SK-N-SH (cell line): ENCODE data around the gene SORBS2. TPM values are rescaled to one million over a fixed set of nuclear protein-coding genes. Genes with fewer than 3 reads are reported as not detected.

Experiments used
- CTCF ChIA-PET: fragments of 300-600, 350-600 bp; formaldehyde crosslinking; extraction: SDS; loops from one replicate; lab custom pipeline; 2021; lab: Yijun Ruan, JAX
- POLR2A ChIA-PET: fragments of 350-600 bp; sonication (Branson Sonifier 250); formaldehyde crosslinking; extraction: SDS; loops from one replicate; lab custom pipeline; 2020; ENCODE audit warnings: antibody characterized with exemption, inconsistent platforms; lab: Yijun Ruan, JAX
- DNase-seq: peaks from one replicate; pipeline ENCODE4 v3.0.0; 2012
- H2AFZ ChIP-seq: fragments of 200-600 bp; sonication (generic); 2 replicates; pipeline ENCODE4 v1.8.1; 2016; ENCODE audit warnings: antibody characterized with exemption, mild to moderate bottlenecking, low read depth
- H3F3A ChIP-seq: fragments of 200-600 bp; sonication (generic); replicated peaks from 2 replicates; pipeline ENCODE3; 2016; ENCODE audit warnings: antibody characterized with exemption, mild to moderate bottlenecking; ENCODE audit not compliant: insufficient read depth
- H3K27ac ChIP-seq, 2 experiments: fragments of 200-500 bp in 1 of 2; fragments of 200-600 bp in 1 of 2; sonication (Bioruptor generic) in 1 of 2; sonication (generic), shearing (Covaris generic) in 1 of 2; 2 replicates each; pipeline versions ENCODE4 v1.5.1 to v1.6.1; 2014 to 2016; ENCODE audit warnings: low read depth in 2 of 2, inconsistent platforms in 1 of 2, low read length in 1 of 2, mild to moderate bottlenecking in 1 of 2, mixed read lengths in 1 of 2
- H3K27me3 ChIP-seq: fragments of 200-600 bp; sonication (generic), shearing (Covaris generic); 2 replicates; pipeline ENCODE4 v1.6.1; 2016; ENCODE audit warnings: mixed run types; ENCODE audit not compliant: insufficient read depth
- H3K36me3 ChIP-seq, 2 experiments: fragments of 200-500 bp in 1 of 2; fragments of 200-600 bp in 1 of 2; sonication (Bioruptor generic) in 1 of 2; sonication (generic) in 1 of 2; replicated peaks in 1 of 2; 2 replicates each; pipeline versions ENCODE3 to v1.5.1; 2014 to 2016; ENCODE audit warnings: low read length in 1 of 2, mild to moderate bottlenecking in 1 of 2; ENCODE audit not compliant: insufficient read depth in 2 of 2, control insufficient read depth in 1 of 2
- H3K4me1 ChIP-seq, 2 experiments: fragments of 200-500 bp in 1 of 2; fragments of 200-600 bp in 1 of 2; sonication (Bioruptor generic) in 1 of 2; sonication (generic), shearing (Covaris generic) in 1 of 2; 2 replicates each; pipeline versions ENCODE4 v1.5.1 to v1.6.1; 2014 to 2016; ENCODE audit warnings: low read depth in 1 of 2, low read length in 1 of 2, mixed run types in 1 of 2; ENCODE audit not compliant: insufficient read depth in 2 of 2, control insufficient read depth in 1 of 2
- H3K4me2 ChIP-seq: fragments of 200-600 bp; sonication (generic), shearing (Covaris generic); 2 replicates; pipeline ENCODE4 v1.6.1; 2017; ENCODE audit warnings: mixed run types
- H3K4me3 ChIP-seq, 2 experiments: fragments of 200-500 bp in 1 of 2; fragments of 200-600 bp in 1 of 2; sonication (Bioruptor generic) in 1 of 2; sonication (generic), shearing (Covaris generic) in 1 of 2; 2 replicates each; pipeline versions ENCODE4 v1.5.1 to v1.8.1; 2014 to 2016; ENCODE audit warnings: low read depth in 2 of 2, inconsistent platforms in 1 of 2, low read length in 1 of 2, mild to moderate bottlenecking in 1 of 2, mixed read lengths in 1 of 2, moderate library complexity in 1 of 2
- H3K79me2 ChIP-seq: fragments of 200-600 bp; sonication (generic); 2 replicates; pipeline ENCODE4 v1.8.1; 2017; ENCODE audit warnings: mild to moderate bottlenecking; ENCODE audit not compliant: insufficient read depth
- H3K9ac ChIP-seq: fragments of 200-600 bp; sonication (generic); 2 replicates; pipeline ENCODE4 v1.6.1; 2017; ENCODE audit warnings: mixed run types
- H3K9me2 ChIP-seq: fragments of 200-600 bp; sonication (generic); 2 replicates; pipeline ENCODE4 v1.6.1; 2017; ENCODE audit warnings: mixed run types
- H3K9me3 ChIP-seq: fragments of 200-600 bp; sonication (generic); 2 replicates; pipeline ENCODE4 v1.6.1; 2017; ENCODE audit warnings: mixed run types, mild to moderate bottlenecking, moderate library complexity
- H4K20me1 ChIP-seq: fragments of 200-600 bp; sonication (generic); 2 replicates; pipeline ENCODE4 v1.6.1; 2017; ENCODE audit warnings: mild to moderate bottlenecking, mixed run types; ENCODE audit not compliant: insufficient read depth
- IRF3 ChIP-seq: fragments of 150-350 bp; IDR thresholded peaks from 2 replicates; pipeline ENCODE4 v1.6.1; 2016; ENCODE audit warnings: mild to moderate bottlenecking, low read depth, low read length
- MAX ChIP-seq: IDR thresholded peaks from 2 replicates; pipeline ENCODE4 v1.4.0; 2012; ENCODE audit warnings: low read depth
- MEF2A ChIP-seq: IDR thresholded peaks from 2 replicates; pipeline ENCODE4 v1.4.0; 2012; ENCODE audit warnings: low read depth, borderline replicate concordance
- MXI1 ChIP-seq: IDR thresholded peaks from 2 replicates; pipeline ENCODE4 v1.6.1; 2012; ENCODE audit warnings: mild to moderate bottlenecking, low read depth, low read length, improper control_type of control experiment
- NFIC ChIP-seq: IDR thresholded peaks from 2 replicates; pipeline ENCODE4 v1.4.0; 2012; ENCODE audit warnings: borderline replicate concordance
- PBX3 ChIP-seq: IDR thresholded peaks from 2 replicates; pipeline ENCODE4; 2012
- RAD21 ChIP-seq: IDR thresholded peaks from 2 replicates; pipeline ENCODE4 v1.6.1; 2012; ENCODE audit warnings: mild to moderate bottlenecking, low read length
- TAF1 ChIP-seq: IDR thresholded peaks from 2 replicates; pipeline ENCODE4 v1.6.1; 2012; ENCODE audit warnings: low read depth, mild to moderate bottlenecking, low read length, moderate library complexity, borderline replicate concordance
- USF2 ChIP-seq: fragments of 150-350 bp; IDR thresholded peaks from 2 replicates; pipeline ENCODE4 v1.6.1; 2017; ENCODE audit warnings: antibody characterized with exemption, low read length, low read depth, borderline replicate concordance
- ZBTB33 ChIP-seq: IDR thresholded peaks from 2 replicates; pipeline ENCODE4 v1.4.0; 2012; ENCODE audit warnings: low read depth, borderline replicate concordance
- WGBS: methylation state at CpG from one replicate; pipeline ENCODE4 v1.1.6; 2017; ENCODE audit warnings: low lambda C conversion rate; 5-methylcytosine and 5-hydroxymethylcytosine counted together
- polyA plus RNA-seq, 3 experiments: library from polyadenylated mRNA; depleted of rRNA; stranded (reverse); fragments of >200 nt; gene quantifications; 2 replicates each; pipeline ENCODE4 v1.2.3, GENCODE V29; 2012

The SORBS2 gene
- polyA plus RNA-seq, 1 of the 3 experiments (the other 2 are of a cell fraction), result 2.5 TPM

GRCh38 chr4:185787926-185788679 lies 23.9 kb downstream of the SORBS2 start:
- H3K4me2 ChIP-seq, result no peak overlapping the region
- H3K79me2 ChIP-seq, result no peaks in the 10 kb centered on the region
- H3K27me3 ChIP-seq, result no peaks in the 10 kb centered on the region
- no peak for TF ChIP-seq TAF1
- 95% methylated on average over 15 of the region's 16 CpGs for WGBS
- no peak overlapping the region for H3K4me3 ChIP-seq
- no peak for DNase-seq
- H3K27ac ChIP-seq, result no peak overlapping the region
- no peaks in the 10 kb centered on the region for H3K9me2 ChIP-seq
- no peak overlapping the region for H3K9ac ChIP-seq
- ChIA-PET CTCF (interaction anchor here (1.2 kb wide), 1 partner anchor 233 kb away, joined by 3 read pairs; no protein-coding TSS in a partner anchor), POLR2A (no interaction called here)
- H3K36me3 ChIP-seq, result no peaks in the 10 kb centered on the region
- no peaks in the 10 kb centered on the region for H3F3A ChIP-seq
- no peaks in the 10 kb centered on the region for H4K20me1 ChIP-seq
- H2AFZ ChIP-seq, result no peak overlapping the region
- no peaks in the 10 kb centered on the region for H3K9me3 ChIP-seq
- H3K4me1 ChIP-seq, result peaks cover 0 to 5% of the 10 kb centered on the region in 2 experiments; a peak in 1 of 4 replicates

- DNase-seq, result no peak
- Histone ChIP-seq H4K20me1 (no peaks in the 10 kb centered on the region), H3K27ac (no peak overlapping the region), H3K9me3 (no peaks in the 10 kb centered on the region), H3K36me3 (no peaks in the 10 kb centered on the region), H3K4me1 (no peaks in the 10 kb centered on the region), H2AFZ (no peak overlapping the region), H3K9me2 (no peaks in the 10 kb centered on the region), H3K9ac (no peak overlapping the region), H3F3A (no peaks in the 10 kb centered on the region), H3K4me2 (no peak overlapping the region), H3K4me3 (no peak overlapping the region), H3K79me2 (no peaks in the 10 kb centered on the region), H3K27me3 (no peaks in the 10 kb centered on the region)
- CTCF ChIA-PET, result interaction anchor here (0.7 kb wide), 1 partner anchor 135 kb away, joined by 3 read pairs; no protein-coding TSS in a partner anchor
- TF ChIP-seq MEF2A (no peak), ZBTB33 (no peak), USF2 (no peak), MAX (no peak), IRF3 (no peak), RAD21 (no peak), NFIC (no peak), PBX3 (no peak), MXI1 (no peak)
- POLR2A ChIA-PET, result interaction anchor here (0.6 kb wide), 1 partner anchor 136 kb away, joined by 4 read pairs; no protein-coding TSS in a partner anchor
- 44% methylated on average over 2 of the region's 6 CpGs for WGBS
Observed at GRCh38 chr4:185786422-185786821, 25.6 kb downstream of the SORBS2 start.
